GM19238 (cell line): ENCODE measurements around the gene CSNK1G1.
"Not testable (repeated sequence)": the region's sequence is repeated elsewhere in the genome, so short reads cannot be mapped to it uniquely, and the experiment has no call there.

Experiments used
- DNase-seq: peaks from one replicate; pipeline ENCODE4 v3.0.0; 2011; ENCODE audit warnings: low spot score; ENCODE audit not compliant: insufficient read length

Gene CSNK1G1

GRCh38 chr15:64246364-64247189 lies 109.4 kb downstream of the CSNK1G1 start:
- peak; percentile 22 for DNase-seq

GRCh38 chr15:64245405-64245804 lies 110.6 kb downstream of the CSNK1G1 start:
- no peak for DNase-seq

GRCh38 chr15:64237677-64238076 lies 118.3 kb downstream of the CSNK1G1 start:
- no peak for DNase-seq

- no peak for DNase-seq
Measured at GRCh38 chr15:64236156-64236894, 119.6 kb downstream of the CSNK1G1 start.

GRCh38 chr15:64235552-64235951 lies 120.4 kb downstream of the CSNK1G1 start:
- DNase-seq = no peak

GRCh38 chr15:64233299-64233698 lies 122.7 kb downstream of the CSNK1G1 start:
- no peak for DNase-seq

- no peak for DNase-seq
Measured at GRCh38 chr15:64232400-64232799, 123.6 kb downstream of the CSNK1G1 start.

- no peak for DNase-seq
Measured at GRCh38 chr15:64229129-64229724, 126.7 kb downstream of the CSNK1G1 start.

GRCh38 chr15:64225804-64226203 lies 130.2 kb downstream of the CSNK1G1 start:
- DNase-seq = no peak

GRCh38 chr15:64224511-64224910 lies 131.5 kb downstream of the CSNK1G1 start:
- no peak for DNase-seq

- no peak for DNase-seq
Measured at GRCh38 chr15:64223882-64224281, 132.1 kb downstream of the CSNK1G1 start.

GRCh38 chr15:64222573-64223366 lies 133.2 kb downstream of the CSNK1G1 start:
- no peak for DNase-seq

- DNase-seq = not testable (repeated sequence)
Measured at GRCh38 chr15:64221911-64222310, 134.1 kb downstream of the CSNK1G1 start.

- not testable (repeated sequence) for DNase-seq
Measured at GRCh38 chr15:64217429-64217750, 138.6 kb downstream of the CSNK1G1 start.

GRCh38 chr15:64216730-64217428 lies 139.1 kb downstream of the CSNK1G1 start:
- no peak for DNase-seq

GRCh38 chr15:64216196-64216595 lies 139.8 kb downstream of the CSNK1G1 start:
- no peak for DNase-seq

GRCh38 chr15:64213646-64214045 lies 142.3 kb downstream of the CSNK1G1 start:
- DNase-seq = no peak

- no peak for DNase-seq
Measured at GRCh38 chr15:64211696-64212095, 144.3 kb downstream of the CSNK1G1 start.

- no peak for DNase-seq
Measured at GRCh38 chr15:64210371-64210770, 145.6 kb downstream of the CSNK1G1 start.

GRCh38 chr15:64209680-64210334 lies 146.2 kb downstream of the CSNK1G1 start:
- DNase-seq = no peak
